ENCODE measurements around the gene SLC6A3.

SLC6A3 gene

DNA sequence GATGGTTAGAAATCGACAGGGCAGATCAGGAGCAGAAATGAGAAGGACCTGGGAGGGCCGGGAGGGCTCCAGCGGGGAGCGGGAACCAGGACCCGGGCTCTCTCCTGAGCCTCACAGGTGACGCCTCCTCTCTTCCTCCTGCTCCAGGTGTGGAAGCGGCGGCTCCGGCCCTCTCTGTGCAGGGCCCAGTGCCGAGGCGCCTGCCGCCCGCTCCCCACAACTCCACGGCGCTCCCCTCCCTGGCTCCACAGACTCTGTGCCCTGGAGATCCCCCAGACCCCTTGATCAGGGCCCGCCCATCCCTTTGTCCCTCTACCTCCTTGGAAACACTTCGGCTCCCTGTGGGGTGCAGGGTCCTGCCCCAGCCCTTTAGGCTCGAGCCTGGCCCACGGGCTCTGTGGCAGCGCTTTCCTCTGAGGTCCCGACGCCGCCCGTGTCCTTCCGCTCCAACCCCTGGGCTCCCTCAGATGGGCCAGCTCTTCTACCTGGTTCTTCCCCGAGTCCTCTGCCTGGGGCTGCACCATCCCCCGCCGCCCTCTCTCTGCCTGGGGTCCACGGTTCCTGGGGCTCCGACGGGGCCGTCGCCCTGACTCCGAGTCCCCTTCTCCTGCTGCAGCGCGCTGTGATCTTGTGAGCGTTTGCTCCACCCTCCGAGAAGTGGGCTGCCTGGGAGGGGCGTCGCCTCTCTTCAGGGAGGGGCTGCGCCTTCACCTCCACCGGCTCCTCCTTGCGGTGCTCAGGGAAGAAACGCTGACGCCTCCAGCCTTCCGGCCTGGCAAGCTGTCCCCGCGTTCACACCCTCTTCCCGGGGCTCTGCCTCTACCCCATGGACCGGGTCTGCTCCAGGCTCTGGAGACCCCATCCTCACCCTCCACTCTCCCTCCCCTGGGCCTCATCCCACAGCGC is 22.4 kb upstream of the SLC6A3 start:
- TF ChIP-seq ZFX (IDR thresholded peaks at IDR 0.05), result no peak
- TF ChIP-seq, protein P1, sequence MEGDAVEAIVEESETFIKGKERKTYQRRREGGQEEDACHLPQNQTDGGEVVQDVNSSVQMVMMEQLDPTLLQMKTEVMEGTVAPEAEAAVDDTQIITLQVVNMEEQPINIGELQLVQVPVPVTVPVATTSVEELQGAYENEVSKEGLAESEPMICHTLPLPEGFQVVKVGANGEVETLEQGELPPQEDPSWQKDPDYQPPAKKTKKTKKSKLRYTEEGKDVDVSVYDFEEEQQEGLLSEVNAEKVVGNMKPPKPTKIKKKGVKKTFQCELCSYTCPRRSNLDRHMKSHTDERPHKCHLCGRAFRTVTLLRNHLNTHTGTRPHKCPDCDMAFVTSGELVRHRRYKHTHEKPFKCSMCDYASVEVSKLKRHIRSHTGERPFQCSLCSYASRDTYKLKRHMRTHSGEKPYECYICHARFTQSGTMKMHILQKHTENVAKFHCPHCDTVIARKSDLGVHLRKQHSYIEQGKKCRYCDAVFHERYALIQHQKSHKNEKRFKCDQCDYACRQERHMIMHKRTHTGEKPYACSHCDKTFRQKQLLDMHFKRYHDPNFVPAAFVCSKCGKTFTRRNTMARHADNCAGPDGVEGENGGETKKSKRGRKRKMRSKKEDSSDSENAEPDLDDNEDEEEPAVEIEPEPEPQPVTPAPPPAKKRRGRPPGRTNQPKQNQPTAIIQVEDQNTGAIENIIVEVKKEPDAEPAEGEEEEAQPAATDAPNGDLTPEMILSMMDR (conservative IDR thresholded peaks at IDR 0.05), result no peak
- no peak overlapping the region for H3K27ac ChIP-seq

DNA sequence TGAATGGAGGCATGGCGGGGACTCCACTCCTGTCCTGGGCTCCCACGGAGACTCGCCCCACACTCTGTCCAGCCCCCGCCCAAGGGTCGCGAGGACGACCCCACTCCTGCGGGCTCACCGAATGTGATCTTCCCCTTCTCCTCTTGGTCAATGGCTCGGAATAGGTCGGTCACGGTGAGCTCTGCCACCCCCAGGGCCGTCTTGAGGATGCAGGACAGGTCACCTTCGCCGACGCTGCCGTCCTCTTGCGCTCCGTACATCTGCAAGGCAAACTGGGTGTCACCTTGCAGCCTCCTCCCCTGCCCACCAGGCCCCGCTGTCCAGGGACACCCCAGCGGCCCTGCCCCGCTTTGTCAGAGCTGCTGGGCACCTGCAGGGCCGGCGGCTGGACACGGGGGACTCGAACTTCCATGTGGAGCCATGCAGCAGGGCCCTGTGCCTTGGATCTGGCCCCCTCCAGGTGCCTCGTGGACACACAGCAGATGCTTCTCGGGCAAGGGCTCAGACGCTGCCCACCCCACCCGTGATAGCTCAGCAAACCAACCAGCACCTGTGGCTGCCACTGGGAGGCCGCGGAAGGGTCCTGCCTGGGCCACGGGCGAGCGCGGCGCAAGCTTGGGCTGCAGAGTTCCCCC is 21.5 kb upstream of the SLC6A3 start:
- TF ChIP-seq, protein P1 (conservative IDR thresholded peaks at IDR 0.05), result no peak
- TF ChIP-seq ZFX (IDR thresholded peaks at IDR 0.05), result no peak
- H3K27ac ChIP-seq, result no peak overlapping the region

DNA sequence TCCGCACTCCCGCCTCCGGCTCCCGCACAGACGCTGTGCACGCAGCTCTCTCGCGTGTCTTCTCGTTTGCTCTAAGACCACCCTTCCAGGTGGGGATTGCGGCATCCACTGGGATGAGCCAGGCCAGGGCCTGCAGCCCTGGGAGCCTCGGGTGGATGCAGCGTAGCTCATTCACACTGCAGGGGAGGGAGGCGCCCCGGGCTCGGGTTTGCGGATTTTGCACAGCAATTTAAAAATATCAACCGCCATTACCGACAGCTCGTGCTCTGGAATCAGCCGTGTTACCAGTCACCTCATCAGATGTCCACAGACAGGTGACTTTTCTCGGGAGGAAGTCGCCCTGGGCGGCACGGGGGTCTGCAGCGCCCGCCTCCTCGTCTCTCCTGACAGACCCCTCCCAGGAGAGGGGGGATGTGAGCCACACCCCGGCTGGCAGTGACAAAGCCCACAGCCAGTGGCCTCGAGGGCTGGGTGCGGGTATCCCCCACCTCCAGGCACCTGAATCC is 20.8 kb upstream of the SLC6A3 start:
- TF ChIP-seq ZFX (IDR thresholded peaks at IDR 0.05), result no peak
- no peak overlapping the region for H3K27ac ChIP-seq

DNA sequence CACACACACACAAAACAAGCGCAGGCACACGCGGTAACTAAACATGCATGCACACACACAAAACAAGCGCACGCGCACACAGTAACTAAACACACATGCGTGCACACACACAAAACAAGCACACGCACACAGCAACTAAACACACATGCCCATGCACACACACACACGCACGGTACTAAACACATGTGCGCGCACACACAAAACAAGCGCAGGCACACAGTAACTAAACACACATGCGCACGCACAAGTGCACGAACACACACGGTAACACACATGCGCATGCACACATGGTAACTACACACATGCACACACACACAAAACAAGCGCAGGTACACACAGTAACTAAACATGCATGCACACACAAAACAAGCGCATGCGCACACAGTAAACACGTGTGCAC is 19.9 kb upstream of the SLC6A3 start:
- H3K27ac ChIP-seq, result no peak overlapping the region
- TF ChIP-seq ZFX (IDR thresholded peaks at IDR 0.05), result no peak
- TF ChIP-seq, protein P1 (conservative IDR thresholded peaks at IDR 0.05), result no peak

DNA sequence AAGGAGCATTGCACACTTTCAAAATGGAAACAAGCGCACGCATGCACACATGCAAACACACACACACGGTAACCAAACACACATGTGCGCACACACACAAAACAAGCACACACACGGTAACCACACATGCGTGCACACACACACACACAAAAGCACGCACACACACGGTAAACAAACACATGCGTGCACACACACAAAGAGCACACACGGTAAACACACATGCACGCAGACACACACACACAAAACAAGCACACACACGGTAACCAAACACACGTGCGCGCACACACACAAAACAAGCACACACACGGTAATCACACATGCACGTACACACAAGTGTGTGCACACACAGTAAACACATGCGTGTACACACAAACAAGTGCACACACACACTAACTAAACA is 19.3 kb upstream of the SLC6A3 start:
- no peak for TF ChIP-seq ZFX (IDR thresholded peaks at IDR 0.05)
- no peak overlapping the region for H3K27ac ChIP-seq

DNA sequence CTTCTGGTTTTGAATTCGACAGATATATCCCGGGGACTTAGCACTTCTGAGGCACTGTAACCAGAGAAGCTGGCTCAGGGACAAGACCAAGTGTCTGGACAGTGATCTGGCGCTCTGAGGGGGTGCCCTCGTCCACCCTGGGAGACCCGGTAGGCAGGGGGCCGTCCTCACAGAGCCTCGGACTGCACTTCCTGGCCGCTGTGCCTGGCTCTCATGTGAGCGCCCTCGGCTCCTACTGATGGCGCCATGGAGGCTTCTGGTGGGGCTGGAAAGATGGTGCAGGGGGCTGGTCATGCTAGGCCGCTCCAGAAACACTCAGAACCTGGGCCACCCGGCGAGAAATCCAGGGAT is 18.8 kb upstream of the SLC6A3 start:
- H3K27ac ChIP-seq, result no peak overlapping the region
- TF ChIP-seq ZFX (IDR thresholded peaks at IDR 0.05), result no peak
- TF ChIP-seq, protein P1 (conservative IDR thresholded peaks at IDR 0.05), result no peak

DNA sequence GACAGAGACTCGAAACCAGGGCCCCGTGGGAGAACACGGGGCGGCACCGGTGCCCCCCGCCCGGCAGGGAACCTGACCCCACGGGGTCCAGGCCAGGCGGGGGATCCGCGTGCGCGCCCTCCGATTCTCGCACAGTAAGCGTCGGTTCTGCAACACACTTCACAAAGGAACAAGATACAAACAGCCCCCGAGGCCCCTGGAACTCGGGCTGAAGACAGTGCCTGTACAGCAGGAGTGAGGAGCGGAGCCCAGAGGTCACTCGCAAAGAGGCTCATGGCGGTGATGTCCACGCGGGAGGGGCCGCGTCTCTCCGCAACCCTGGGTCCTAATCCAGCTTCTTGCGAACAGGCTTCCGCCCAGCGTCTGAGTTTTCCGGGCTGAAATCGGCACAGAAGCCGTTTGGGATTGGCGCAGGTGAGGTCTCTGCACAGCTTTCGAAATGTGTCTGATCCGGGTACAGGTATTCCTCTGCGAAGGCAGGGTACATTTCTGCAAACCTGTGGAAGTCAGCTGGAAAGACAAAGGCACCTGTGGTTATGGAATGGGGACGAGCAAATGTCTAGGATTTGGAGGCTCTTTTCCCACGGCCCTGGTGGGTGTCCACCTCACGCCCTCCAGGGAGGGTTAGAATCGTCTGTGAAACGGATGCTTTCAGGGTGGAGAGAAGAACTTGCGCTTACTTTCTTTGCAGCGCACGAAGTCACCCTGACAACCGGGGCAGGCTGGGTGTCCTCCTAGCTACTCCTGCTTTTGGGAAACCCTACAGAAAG is 18.3 kb upstream of the SLC6A3 start:
- H3K27ac ChIP-seq, result no peak overlapping the region
- TF ChIP-seq ZFX (IDR thresholded peaks at IDR 0.05), result no peak
- TF ChIP-seq, protein P1 (conservative IDR thresholded peaks at IDR 0.05), result no peak

DNA sequence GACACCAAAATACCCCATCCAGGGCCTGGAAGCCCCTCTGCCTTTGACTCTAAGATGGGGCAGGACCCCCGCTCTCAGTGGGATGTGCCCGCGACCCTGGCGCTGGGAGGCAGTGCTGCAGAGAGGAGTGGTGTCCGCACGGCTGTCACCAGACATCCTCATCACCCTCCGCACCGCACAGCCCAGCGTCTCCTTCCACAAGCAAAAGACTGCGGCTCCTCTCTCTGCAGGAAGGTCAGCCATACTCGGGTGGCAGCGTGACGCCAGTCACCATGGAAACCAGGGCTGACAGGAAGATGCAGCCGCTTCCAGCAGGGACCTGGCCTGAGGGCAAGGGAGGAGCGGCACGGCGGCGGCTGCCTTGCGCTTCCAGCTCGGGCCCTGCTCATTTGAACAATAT is 17.1 kb upstream of the SLC6A3 start:
- TF ChIP-seq, protein P1 (conservative IDR thresholded peaks at IDR 0.05), result no peak
- TF ChIP-seq ZFX (IDR thresholded peaks at IDR 0.05), result no peak
- H3K27ac ChIP-seq, result no peak overlapping the region

Measured in C4-2B (cell line).